ENCODE results near the gene ABHD17A. TPM values are rescaled to one million over a fixed set of nuclear protein-coding genes. Genes with fewer than 3 reads are reported as not detected.
A peak's percentile ranks its signal among the peaks of the same experiment; 100 is the strongest.

The ABHD17A gene
- total RNA-seq, 2 donors from 2014 or later, result 96.8 to 143 TPM

GRCh38 chr19:1865172-1866010 is 19.9 kb downstream of the ABHD17A start:
- H3K4me3 ChIP-seq, result peak overlapping the region; percentile 93
- no peak for TF ChIP-seq CTCF (IDR thresholded peaks at IDR 0.05)
- peak overlapping the region; percentile 68 to 86 for H3K27ac ChIP-seq
- no peaks in the 10 kb centered on the region for H3K27me3 ChIP-seq (replicated peaks; ENCODE audit: insufficient read depth)
- no peaks in the 10 kb centered on the region for H3K9me3 ChIP-seq
- DNase-seq (ENCODE audit: low spot score), result no peak
- H3K36me3 ChIP-seq, result no peaks in the 10 kb centered on the region
- H3K4me1 ChIP-seq (ENCODE audit: control insufficient read depth in 1 of 2, low read depth in 2 of 2), result peaks cover 19 to 29% of the 10 kb centered on the region in 2 donors
- ATAC-seq (ENCODE audit: insufficient number of reproducible peaks, low FRiP score, low read depth), result no peak

- Histone ChIP-seq H3K4me1 (ENCODE audit: control insufficient read depth in 1 of 2, low read depth in 2 of 2) (peaks cover 24 to 37% of the 10 kb centered on the region in 2 donors), H3K36me3 (no peaks in the 10 kb centered on the region), H3K4me3 (peak overlapping the region; percentile 93), H3K27me3 (replicated peaks; ENCODE audit: insufficient read depth) (no peaks in the 10 kb centered on the region), H3K27ac (peak overlapping the region; percentile 68 to 86), H3K9me3 (no peaks in the 10 kb centered on the region)
- ATAC-seq (ENCODE audit: insufficient number of reproducible peaks, low FRiP score, low read depth), result no peak
- TF ChIP-seq CTCF (IDR thresholded peaks at IDR 0.05), result peak; percentile 76
- DNase-seq (ENCODE audit: low spot score), result no peak
These were observed 20.7 kb downstream of the ABHD17A start for GRCh38 chr19:1864480-1865171.

DNA sequence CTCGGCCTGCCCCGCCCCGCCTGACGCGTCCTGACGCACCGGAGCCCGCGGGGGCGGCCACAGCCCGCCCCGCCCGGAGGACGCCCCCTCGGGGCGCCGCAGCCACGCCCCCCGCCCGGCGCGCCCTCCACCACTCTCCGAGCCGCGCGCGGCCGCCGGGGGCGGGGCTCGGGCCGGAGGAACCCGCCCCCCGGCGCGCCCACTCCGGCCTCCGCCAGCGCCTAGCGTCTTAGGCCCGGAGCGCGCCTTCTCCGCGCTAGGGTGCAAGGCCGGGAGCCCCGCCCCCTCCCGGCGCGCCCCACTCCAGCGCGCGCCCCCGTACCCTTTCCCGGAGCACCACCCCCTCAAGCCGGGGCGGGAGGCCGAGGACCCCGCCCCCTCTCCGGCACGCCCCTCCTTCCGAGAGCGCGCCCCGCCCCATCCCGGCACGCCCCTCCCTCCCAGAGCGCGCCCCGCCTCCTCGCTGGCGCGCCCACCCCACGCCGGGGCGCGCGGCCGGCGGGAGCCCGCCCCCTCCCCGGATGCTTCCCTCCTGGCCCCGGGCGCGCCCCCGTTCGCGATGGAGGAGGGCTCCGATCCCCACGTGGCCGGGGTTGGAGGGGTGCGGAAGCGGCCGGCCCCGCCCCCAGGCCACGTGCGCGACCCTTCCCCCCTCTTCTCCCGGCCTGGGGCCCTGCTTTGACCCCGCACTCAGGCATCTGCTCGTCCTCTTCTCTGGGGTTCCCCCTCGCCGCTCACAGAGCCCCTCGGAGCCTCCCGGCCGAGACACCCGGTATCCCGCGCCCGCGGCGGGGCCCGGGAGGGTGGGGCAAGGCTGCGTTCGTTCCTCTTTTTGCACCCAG is 21.4 kb downstream of the ABHD17A start:
- H3K27ac ChIP-seq, result peak overlapping the region; percentile 68 to 86
- H3K36me3 ChIP-seq, result no peaks in the 10 kb centered on the region
- no peaks in the 10 kb centered on the region for H3K9me3 ChIP-seq
- TF ChIP-seq CTCF (IDR thresholded peaks at IDR 0.05), result no peak
- peaks cover 26 to 40% of the 10 kb centered on the region in 2 donors for H3K4me1 ChIP-seq (ENCODE audit: control insufficient read depth in 1 of 2, low read depth in 2 of 2)
- no peaks in the 10 kb centered on the region for H3K27me3 ChIP-seq (replicated peaks; ENCODE audit: insufficient read depth)
- peak overlapping the region; percentile 93 for H3K4me3 ChIP-seq
- ATAC-seq (ENCODE audit: insufficient number of reproducible peaks, low FRiP score, low read depth) (peak; percentile 62), DNase-seq (ENCODE audit: low spot score) (peak; percentile 70)

- Histone ChIP-seq H3K27me3 (replicated peaks; ENCODE audit: insufficient read depth) (no peaks in the 10 kb centered on the region), H3K4me1 (ENCODE audit: control insufficient read depth in 1 of 2, low read depth in 2 of 2) (peaks cover 26 to 40% of the 10 kb centered on the region in 2 donors), H3K27ac (peak within 1 kb of the TSS; percentile 68 to 86), H3K9me3 (no peaks in the 10 kb centered on the region), H3K4me3 (peak within 1 kb of the TSS; percentile 93), H3K36me3 (no peaks in the 10 kb centered on the region)
- ATAC-seq (ENCODE audit: insufficient number of reproducible peaks, low FRiP score, low read depth), result no peak
- TF ChIP-seq CTCF (IDR thresholded peaks at IDR 0.05), result no peak
- DNase-seq (ENCODE audit: low spot score), result no peak
These were observed 22.0 kb downstream of the ABHD17A start, which contains the start of gene KLF16 for GRCh38 chr19:1863328-1863637. Gene KLF16 (minus strand): TSS chr19:1863579. CDS start chr19:1863497, 82 bp downstream.

Measured in thoracic aorta (tissue), 2 donors.